ENCODE results near the gene STAM2.
"Not testable (repeated sequence)": the region's sequence is repeated elsewhere in the genome, so short reads cannot be mapped to it uniquely, and the experiment has no call there.

Gene STAM2

DNA sequence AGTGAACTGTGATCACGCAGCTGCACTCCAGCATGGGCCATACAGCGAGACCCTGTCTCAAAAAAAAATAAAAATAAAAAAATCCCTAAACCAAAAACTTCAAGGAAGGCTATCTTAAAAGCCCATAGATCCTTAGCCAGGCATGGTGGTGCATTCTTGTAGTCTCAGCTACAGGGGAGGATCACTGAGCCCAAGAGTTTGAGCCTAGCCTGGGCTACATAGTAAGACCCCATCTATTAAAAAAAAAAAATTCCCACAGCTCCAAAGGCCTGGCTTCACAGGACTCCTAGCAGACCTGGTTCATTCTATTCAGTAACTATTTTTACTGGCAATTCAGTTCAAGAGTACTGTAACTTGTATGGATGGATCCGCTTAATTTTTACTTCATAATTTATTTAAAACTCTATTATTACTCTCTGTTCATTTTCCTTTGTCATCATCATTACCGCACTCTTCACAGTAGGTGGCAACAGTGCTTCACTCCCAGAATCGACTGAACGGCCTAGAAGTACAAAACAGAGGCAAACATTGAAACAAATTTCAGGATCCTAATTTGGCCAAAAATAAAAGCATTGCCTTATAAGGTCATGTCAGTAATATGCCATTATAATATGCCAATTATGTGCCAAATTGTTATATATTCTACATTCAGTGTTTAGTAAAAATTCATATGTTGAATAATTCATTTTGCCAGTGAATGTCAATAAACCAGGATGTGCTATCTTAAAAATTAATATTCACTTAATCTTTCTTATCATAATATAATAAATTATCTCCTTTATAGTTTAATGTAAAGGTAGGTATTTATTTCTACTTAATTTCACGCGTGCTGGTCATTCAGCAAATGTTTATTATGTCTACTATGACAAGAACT lies 14.3 kb upstream of the STAM2 start:
- H3K27ac ChIP-seq (replicated peaks), result no peak overlapping the region
- no peak overlapping the region for H3K4me3 ChIP-seq (replicated peaks; ENCODE audit: insufficient read depth, low read length)
- DNase-seq (ENCODE audit: low read depth in 1 of 2, low spot score in 1 of 2), result peak; percentile 12 to 35
- H3K27me3 ChIP-seq (ENCODE audit: insufficient read depth, poor library complexity, severe bottlenecking), result no peaks in the 10 kb centered on the region
- TF ChIP-seq GABPA (IDR thresholded peaks at IDR 0.05; ENCODE audit: low read depth), result no peak
- TF ChIP-seq CTCF (IDR thresholded peaks at IDR 0.05; ENCODE audit: insufficient read depth, low read length), result peak; percentile 34

DNA sequence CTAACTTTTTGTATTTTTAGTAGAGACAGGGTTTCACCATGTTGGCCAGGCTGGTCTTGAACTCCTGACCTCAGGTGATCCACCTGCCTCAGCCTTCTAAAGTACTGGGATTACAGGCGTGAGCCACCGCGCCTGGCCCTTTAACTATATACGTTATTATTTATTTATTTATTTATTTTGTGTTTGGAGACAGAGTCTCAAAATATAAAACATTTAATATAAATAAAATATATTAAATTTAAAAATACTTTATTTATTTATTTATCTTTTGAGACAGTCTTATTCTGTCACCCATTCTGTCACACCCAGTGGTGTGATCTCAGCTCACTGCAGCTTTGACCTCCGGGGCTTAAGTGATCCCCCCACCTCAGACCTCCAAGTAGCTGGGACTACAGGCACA lies 11.2 kb upstream of the STAM2 start:
- DNase-seq (ENCODE audit: low read depth in 1 of 2, low spot score in 1 of 2); H3K27me3 ChIP-seq (ENCODE audit: insufficient read depth, poor library complexity, severe bottlenecking): not testable (repeated sequence)

DNA sequence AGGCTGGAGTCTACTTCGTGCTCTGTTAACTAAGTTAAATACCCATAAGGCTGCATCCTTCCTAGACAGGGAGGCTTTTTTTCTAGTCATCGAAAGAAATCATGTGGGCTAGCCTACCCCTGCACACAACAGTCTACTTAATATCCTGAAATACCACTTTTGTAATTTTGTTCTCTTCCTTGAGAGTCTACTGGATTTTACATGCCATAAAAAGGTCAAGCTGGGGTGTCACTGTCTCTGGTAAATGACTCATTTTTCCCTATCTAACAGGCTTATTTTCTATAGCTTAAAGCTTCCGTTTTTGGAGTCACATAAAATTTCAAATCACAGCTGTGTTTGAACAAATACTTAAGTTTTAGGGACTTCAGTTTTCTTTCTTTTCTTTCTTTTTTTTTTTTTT lies 10.7 kb upstream of the STAM2 start:
- H3K27ac ChIP-seq (replicated peaks), result no peak overlapping the region
- no peak overlapping the region for H3K4me3 ChIP-seq (replicated peaks; ENCODE audit: insufficient read depth, low read length)
- DNase-seq (ENCODE audit: low read depth in 1 of 2, low spot score in 1 of 2), result no peak
- H3K27me3 ChIP-seq (ENCODE audit: insufficient read depth, poor library complexity, severe bottlenecking), result no peaks in the 10 kb centered on the region
- TF ChIP-seq SPI1 (IDR thresholded peaks at IDR 0.05; ENCODE audit: borderline replicate concordance, low read depth) (no peak), GABPA (IDR thresholded peaks at IDR 0.05; ENCODE audit: low read depth) (no peak)

More for the DNA sequence above, 11.2 kb upstream of the STAM2 start:
- H3K27ac ChIP-seq (replicated peaks); H3K4me3 ChIP-seq (replicated peaks; ENCODE audit: insufficient read depth, low read length): not testable (repeated sequence)

DNA sequence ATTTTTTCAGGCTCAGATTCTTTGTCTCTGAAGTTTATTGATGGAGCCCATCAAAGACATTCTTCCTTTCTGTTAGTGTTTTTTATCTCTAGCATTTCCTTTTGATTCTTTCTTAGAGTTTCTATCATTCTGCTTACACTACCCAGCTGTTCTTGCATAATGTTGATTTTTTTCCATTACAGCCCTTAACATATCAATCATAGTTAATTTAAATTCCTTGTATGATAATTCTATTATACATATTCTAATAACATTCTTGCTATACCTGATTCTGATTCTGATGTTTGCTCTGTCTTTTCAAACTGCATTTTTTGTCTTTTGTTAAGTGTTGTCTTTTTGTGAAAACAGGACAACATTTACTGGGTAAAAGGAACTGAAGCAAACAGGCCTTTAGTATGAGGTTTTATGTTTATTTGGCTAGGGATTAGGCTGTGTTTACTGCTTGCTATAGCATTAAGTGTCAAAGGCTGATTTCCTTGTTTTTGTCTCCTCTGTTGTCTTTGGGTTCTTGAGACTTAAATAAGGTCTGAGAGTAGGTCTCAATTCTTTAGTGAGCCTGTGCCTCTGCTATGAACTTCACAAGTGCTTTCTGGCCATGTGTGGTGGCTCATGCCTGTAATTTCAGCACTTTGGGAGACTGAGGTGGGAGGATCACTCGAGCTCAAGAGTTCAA lies 8.0 kb upstream of the STAM2 start:
- Histone ChIP-seq H3K27ac (replicated peaks) (no peak overlapping the region), H3K27me3 (ENCODE audit: insufficient read depth, poor library complexity, severe bottlenecking) (no peaks in the 10 kb centered on the region), H3K4me3 (replicated peaks; ENCODE audit: insufficient read depth, low read length) (no peak overlapping the region)
- DNase-seq (ENCODE audit: low read depth in 1 of 2, low spot score in 1 of 2), result no peak
- TF ChIP-seq GABPA (IDR thresholded peaks at IDR 0.05; ENCODE audit: low read depth) (no peak), CTCF (IDR thresholded peaks at IDR 0.05; ENCODE audit: insufficient read depth, low read length) (no peak), SPI1 (IDR thresholded peaks at IDR 0.05; ENCODE audit: borderline replicate concordance, low read depth) (no peak), POLR2AphosphoS5 (IDR thresholded peaks at IDR 0.05; ENCODE audit: low read depth) (no peak), REST (IDR thresholded peaks at IDR 0.05; ENCODE audit: insufficient replicate concordance, low read depth) (no peak)

DNA sequence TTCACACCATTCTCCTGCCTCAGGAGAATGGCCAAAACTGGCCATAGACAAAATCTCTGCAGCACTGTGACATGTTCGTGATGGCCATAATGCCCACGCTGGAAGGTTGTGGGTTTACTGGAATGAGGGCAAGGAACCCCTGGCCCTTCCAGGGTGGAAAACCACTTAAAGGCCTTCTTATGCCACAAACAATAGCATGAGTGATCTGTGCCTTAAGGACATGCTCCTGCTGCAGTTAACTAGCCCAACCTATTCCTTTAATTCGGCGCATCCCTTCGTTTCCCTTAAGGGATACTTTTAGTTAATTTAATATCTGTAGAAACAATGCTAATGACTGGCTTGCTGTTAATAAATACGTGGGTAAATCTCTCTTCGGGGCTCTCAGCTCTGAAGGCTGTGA lies 2.1 kb upstream of the STAM2 start:
- DNase-seq (ENCODE audit: low read depth in 1 of 2, low spot score in 1 of 2); H3K4me3 ChIP-seq (replicated peaks; ENCODE audit: insufficient read depth, low read length); H3K27ac ChIP-seq (replicated peaks); H3K27me3 ChIP-seq (ENCODE audit: insufficient read depth, poor library complexity, severe bottlenecking): not testable (repeated sequence)

- Histone ChIP-seq H3K27me3 (ENCODE audit: insufficient read depth, poor library complexity, severe bottlenecking) (no peaks in the 10 kb centered on the region), H3K4me3 (replicated peaks; ENCODE audit: insufficient read depth, low read length) (peak overlapping the region; percentile 79), H3K27ac (replicated peaks) (peak overlapping the region; percentile 98)
- no peak for TF ChIP-seq GABPA (IDR thresholded peaks at IDR 0.05; ENCODE audit: low read depth)
- TF ChIP-seq REST (IDR thresholded peaks at IDR 0.05; ENCODE audit: insufficient replicate concordance, low read depth), result no peak
- no peak for TF ChIP-seq CTCF (IDR thresholded peaks at IDR 0.05; ENCODE audit: insufficient read depth, low read length)
- TF ChIP-seq POLR2AphosphoS5 (IDR thresholded peaks at IDR 0.05; ENCODE audit: low read depth), result no peak
- TF ChIP-seq SPI1 (IDR thresholded peaks at IDR 0.05; ENCODE audit: borderline replicate concordance, low read depth), result no peak
- no peak for DNase-seq (ENCODE audit: low read depth in 1 of 2, low spot score in 1 of 2)
These were observed 651 bp upstream of the STAM2 start for GRCh38 chr2:152176113-152176714.

Data from HL-60 (cell line).